ENCODE measurements around the gene ATM.

- TF ChIP-seq ZNF8 (CRISPR knock-in tag; IDR thresholded peaks at IDR 0.05) (no peak), ESRRG (CRISPR knock-in tag; IDR thresholded peaks at IDR 0.05) (no peak), CSDC2 (CRISPR knock-in tag; IDR thresholded peaks at IDR 0.05) (no peak), POU6F1 (CRISPR knock-in tag; IDR thresholded peaks at IDR 0.05; ENCODE audit: borderline replicate concordance, low read depth) (no peak), PPARA (CRISPR knock-in tag; IDR thresholded peaks at IDR 0.05; ENCODE audit: borderline replicate concordance) (no peak), RARB (CRISPR knock-in tag; IDR thresholded peaks at IDR 0.05) (no peak), ZFP30 (CRISPR knock-in tag; IDR thresholded peaks at IDR 0.05) (no peak), ZNF70 (CRISPR knock-in tag; IDR thresholded peaks at IDR 0.05) (no peak)
Measured at GRCh38 chr11:108340973-108341372, 118.1 kb downstream of the ATM start.

All from SK-N-SH treated with all-trans-retinoic acid at 6 μM for 48 hours (cell line).